Hematopoietic multipotent progenitor cell treated with erythropoietin and hydrocortisone succinate and interleukin-3 and kit ligand, for 17 days (in vitro differentiated cells): ENCODE results near the gene HSFX2.
"Not testable (repeated sequence)": the region's sequence is repeated elsewhere in the genome, so short reads cannot be mapped to it uniquely, and the experiment has no call there.

Experiments
- DNase-seq: peaks from one replicate; pipeline ENCODE4 v3.0.0-alpha.2; 2015; ENCODE audit warnings: low spot score

Gene HSFX2

GRCh38 chrX:149595214-149595613 is at the start of gene HSFX2:
TSS of gene HSFX2 (minus strand) at chrX:149595314. CDS start at chrX:149594700, 614 bp downstream.
- not testable (repeated sequence) for DNase-seq

GRCh38 chrX:149643496-149643895 is 48.4 kb upstream of the HSFX2 start:
- DNase-seq: no peak

GRCh38 chrX:149641835-149642234 is 46.7 kb upstream of the HSFX2 start:
- no peak for DNase-seq

GRCh38 chrX:149641432-149641831 is 46.3 kb upstream of the HSFX2 start:
- no peak for DNase-seq

GRCh38 chrX:149639568-149639967 is 44.5 kb upstream of the HSFX2 start:
- no peak for DNase-seq

GRCh38 chrX:149638860-149639259 is 43.7 kb upstream of the HSFX2 start:
- DNase-seq: no peak

GRCh38 chrX:149633511-149633910 is 38.4 kb upstream of the HSFX2 start:
- no peak for DNase-seq

- peak; percentile 8 for DNase-seq
Observed at GRCh38 chrX:149631234-149632165, 36.4 kb upstream of the HSFX2 start, which contains the start of gene TMEM185A. TSS of gene TMEM185A (minus strand) at chrX:149631792. CDS start at chrX:149631580, 212 bp downstream.

- DNase-seq: no peak
Observed at GRCh38 chrX:149630681-149631233, 35.6 kb upstream of the HSFX2 start.

- no peak for DNase-seq
Observed at GRCh38 chrX:149629730-149630387, 34.7 kb upstream of the HSFX2 start.

- no peak for DNase-seq
Observed at GRCh38 chrX:149628768-149629167, 33.7 kb upstream of the HSFX2 start.

GRCh38 chrX:149628280-149628679 is 33.2 kb upstream of the HSFX2 start:
- no peak for DNase-seq

GRCh38 chrX:149626829-149627228 is 31.7 kb upstream of the HSFX2 start:
- not testable (repeated sequence) for DNase-seq

- DNase-seq: not testable (repeated sequence)
Observed at GRCh38 chrX:149619662-149620061, 24.5 kb upstream of the HSFX2 start.

GRCh38 chrX:149618871-149619270 is 23.8 kb upstream of the HSFX2 start:
- DNase-seq: no peak

GRCh38 chrX:149611623-149612175 is 16.6 kb upstream of the HSFX2 start:
- DNase-seq: no peak

- DNase-seq: no peak
Observed at GRCh38 chrX:149610511-149610910, 15.4 kb upstream of the HSFX2 start.

- no peak for DNase-seq
Observed at GRCh38 chrX:149607699-149608098, 12.6 kb upstream of the HSFX2 start.

GRCh38 chrX:149605248-149605885 is 10.3 kb upstream of the HSFX2 start:
- DNase-seq: not testable (repeated sequence)

GRCh38 chrX:149598603-149599002 is 3.5 kb upstream of the HSFX2 start:
- DNase-seq: not testable (repeated sequence)

- DNase-seq: not testable (repeated sequence)
Observed at GRCh38 chrX:149595943-149596342, 829 bp upstream of the HSFX2 start.

- not testable (repeated sequence) for DNase-seq
Observed at GRCh38 chrX:149590993-149591392, 4.1 kb downstream of the HSFX2 start.
